GM12872 (cell line): ENCODE measurements around the gene ATXN1.

Experiments used
- CTCF ChIP-seq: IDR thresholded peaks from 3 replicates; pipeline ENCODE4 v1.5.1; 2011; ENCODE audit warnings: low read depth, mild to moderate bottlenecking, low read length, moderate library complexity; ENCODE audit not compliant: insufficient read depth

ATXN1 gene

GRCh38 chr6:16787128-16787682 is 25.9 kb upstream of the ATXN1 start:
- TF ChIP-seq CTCF = no peak

DNA sequence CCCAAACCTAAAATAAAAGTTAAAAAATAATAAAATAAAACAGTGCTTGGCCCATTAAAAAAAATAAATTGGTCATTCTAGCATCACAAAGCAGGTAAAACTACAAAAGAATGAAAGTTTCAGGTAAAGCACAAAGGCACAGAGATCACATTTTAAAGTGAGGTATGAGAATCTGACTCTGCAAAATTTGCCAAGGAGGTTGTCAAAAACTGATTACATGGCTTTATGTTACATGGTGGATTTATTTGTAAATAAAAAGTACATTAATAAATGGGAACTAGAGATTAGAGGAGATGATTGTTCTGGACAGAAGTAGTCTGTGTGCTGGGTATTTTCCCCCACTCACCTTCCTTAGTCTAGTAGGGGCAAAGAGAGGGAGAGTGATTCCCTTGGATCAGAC is 24.2 kb upstream of the ATXN1 start:
- TF ChIP-seq CTCF = no peak

- no peak for TF ChIP-seq CTCF
These were observed 22.8 kb upstream of the ATXN1 start for GRCh38 chr6:16783952-16784565.

DNA sequence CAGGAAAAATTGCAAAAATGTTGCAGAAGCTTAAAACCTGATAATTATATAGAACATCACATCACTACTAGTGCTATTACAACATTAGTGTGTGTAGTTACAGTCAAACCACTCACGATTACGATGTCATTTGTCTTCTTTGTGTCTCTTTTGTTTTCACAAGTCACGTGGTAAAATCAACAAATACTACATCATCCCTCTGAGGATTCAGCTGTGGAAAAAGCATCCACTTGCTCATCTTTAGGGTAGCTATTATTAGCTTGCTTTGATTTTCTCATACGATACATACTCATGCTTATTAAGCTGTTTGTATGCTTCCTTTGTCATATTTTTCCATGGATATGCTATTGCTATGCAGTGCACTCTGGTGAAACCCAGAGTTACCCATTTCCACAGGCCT is 22.2 kb upstream of the ATXN1 start:
- no peak for TF ChIP-seq CTCF

- no peak for TF ChIP-seq CTCF
These were observed 21.0 kb upstream of the ATXN1 start for GRCh38 chr6:16782278-16782677.

DNA sequence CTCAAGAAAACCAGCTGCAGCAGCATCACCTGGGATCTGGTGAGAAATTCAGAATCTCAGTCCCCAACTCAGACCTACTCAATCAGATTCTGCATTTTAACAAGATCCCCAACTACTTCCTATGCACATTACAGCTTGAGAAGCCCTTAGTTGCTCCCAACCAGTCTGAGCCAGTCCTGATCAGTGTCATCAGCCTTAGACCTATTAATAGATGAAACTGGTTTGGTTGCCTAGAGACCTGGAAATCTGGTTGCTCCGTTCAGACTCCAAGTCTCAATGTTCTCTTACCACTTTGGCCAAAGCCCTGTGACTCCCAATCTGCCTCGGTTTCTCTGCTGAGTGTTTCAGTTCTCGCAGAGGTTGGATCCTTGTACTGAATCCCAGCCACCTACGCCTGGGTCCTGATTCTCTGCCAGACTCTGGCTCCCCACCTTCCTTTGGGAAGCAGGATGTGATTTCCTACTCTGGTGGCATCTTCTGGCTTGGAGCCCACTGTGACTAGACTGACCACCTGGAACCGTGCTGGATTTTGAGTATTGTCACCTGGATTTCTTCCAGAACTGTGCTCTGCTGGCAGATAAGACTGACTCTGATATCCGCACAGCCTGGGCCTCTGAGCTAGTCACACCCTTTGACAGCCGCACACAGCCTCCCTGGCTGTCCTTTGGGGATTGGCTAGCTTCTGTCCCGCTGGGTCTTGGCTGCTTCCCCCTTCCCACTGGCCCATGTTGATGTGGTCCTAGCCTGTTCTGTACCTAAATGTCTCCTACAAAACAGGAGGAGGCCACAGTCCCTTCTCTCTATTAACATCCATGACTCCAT is 20.3 kb upstream of the ATXN1 start:
- no peak for TF ChIP-seq CTCF

GRCh38 chr6:16778521-16778920 is 17.3 kb upstream of the ATXN1 start:
- no peak for TF ChIP-seq CTCF
